GM18519 (cell line): ENCODE measurements around the gene GDF10.

Experiments used
- ATAC-seq: cut with Tn5 transposase; IDR thresholded peaks from one replicate; pipeline ENCODE4 v1.9.1; 2021; ENCODE audit warnings: mild to moderate bottlenecking, moderate library complexity; ENCODE audit not compliant: unreplicated experiment, low FRiP score

Gene GDF10

GRCh38 chr10:47311932-47312662 lies 12.1 kb downstream of the GDF10 start:
- ATAC-seq = peak; percentile 54

DNA sequence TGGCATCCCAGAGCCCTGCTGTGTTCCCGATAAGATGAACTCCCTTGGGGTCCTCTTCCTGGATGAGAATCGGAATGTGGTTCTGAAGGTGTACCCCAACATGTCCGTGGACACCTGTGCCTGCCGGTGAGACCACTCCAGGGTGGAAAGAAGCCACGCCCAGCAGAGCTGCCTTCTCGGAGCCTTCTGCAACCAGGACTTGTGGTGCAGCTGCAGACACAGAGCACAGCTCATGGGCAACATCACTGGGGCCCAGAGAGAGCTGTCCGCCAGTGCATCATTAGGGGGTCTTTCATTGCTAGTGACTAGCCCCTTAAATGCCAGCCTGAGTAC lies 12.6 kb downstream of the GDF10 start:
- ATAC-seq = no peak

GRCh38 chr10:47314416-47314970 lies 14.5 kb downstream of the GDF10 start:
- ATAC-seq = no peak

GRCh38 chr10:47315421-47315820 lies 15.4 kb downstream of the GDF10 start:
- ATAC-seq = no peak

DNA sequence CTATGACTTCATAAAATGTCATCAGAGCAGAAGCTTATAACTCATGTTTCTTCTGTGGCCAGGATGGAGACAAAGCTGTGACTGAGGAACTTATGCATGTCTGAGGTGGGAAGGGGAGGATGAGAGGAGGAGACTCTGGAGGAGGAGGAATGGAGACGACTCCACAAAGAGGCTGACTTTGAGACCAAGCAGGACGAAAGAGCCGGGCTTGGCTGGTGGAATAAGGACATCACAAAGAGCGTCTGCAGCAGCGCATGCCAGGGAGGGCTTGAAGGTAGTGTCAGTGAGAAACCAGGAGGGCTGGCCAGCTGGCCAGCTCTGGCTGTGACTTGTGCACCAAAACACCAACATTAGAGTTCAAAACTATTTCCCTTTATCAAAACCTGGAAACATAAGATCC lies 16.1 kb downstream of the GDF10 start:
- no peak for ATAC-seq

DNA sequence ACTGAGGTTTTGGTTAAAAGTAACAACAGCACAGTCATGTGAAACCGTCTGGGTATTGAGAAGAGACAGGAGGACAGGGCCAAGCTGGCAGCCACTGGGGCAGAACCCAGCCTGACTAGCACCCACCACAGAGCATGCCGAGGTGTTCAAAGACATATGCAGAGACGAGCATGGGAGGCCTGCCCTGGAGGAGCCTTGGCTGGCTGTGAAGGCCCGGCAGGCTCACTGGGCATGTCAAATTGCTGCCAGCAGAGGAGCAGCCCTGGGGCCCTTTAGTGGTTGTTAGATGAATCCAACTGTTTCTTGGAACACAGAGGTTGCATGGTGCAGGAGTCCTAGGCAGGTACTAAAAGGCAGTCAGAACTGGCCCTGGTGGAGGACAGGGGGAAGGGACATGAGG lies 17.3 kb downstream of the GDF10 start:
- no peak for ATAC-seq

DNA sequence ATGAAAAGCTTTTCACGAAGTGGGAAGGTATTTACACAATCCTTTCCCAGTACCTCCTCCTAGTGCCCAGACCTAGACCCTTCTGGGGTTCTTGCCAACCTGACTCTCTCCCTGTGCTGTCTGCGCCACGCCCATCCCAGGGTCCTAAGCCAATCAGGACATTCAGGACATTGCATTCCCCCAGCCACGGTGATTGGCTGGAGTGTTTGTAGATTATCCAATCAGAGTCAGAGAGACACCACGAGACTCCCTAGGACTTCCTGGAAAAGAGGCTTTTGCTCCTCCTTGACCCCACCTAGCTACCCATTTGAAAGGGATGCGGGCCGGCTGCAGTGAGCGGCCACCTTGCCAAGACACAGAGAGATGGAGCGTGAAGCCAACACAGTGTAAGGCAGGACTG lies 18.7 kb downstream of the GDF10 start:
- ATAC-seq = no peak

DNA sequence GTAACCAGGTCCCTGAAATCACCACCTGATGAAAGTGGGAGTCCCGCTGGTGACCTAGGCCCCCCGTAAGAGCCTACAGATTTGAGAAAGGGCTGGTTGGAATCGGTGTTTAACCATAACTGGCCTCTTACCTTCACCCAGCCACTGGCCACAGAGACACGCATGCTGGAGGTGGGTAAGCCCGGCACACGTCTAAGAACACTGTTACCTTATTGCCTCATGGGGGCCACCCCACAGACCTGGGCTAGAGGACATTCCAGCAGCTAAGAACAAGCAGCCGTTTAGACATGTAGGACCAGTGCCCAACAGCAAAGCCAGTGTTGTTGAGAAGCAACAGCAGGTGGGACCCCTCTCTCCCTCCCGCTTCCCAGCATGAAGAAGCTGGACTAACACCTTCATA lies 19.8 kb downstream of the GDF10 start:
- no peak for ATAC-seq

DNA sequence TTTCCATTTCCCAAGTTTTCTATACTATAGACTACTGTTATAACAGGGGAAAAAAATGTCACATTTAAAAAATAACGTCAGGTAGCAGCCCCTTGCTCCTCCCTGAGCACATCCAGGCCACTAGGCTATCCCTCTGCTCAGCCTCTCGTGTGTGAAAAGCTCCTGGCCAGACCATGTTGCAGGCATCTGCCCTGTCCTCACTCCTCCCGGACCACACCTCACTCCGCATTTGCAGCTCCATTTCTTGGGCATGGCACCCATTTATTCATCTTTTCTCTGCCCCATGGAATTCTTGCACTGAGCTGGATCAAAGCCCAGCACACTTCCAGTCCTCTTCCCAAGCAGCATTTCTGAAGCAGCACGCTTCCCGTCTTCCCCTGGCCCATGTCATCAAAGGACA lies 20.8 kb downstream of the GDF10 start:
- ATAC-seq = no peak

DNA sequence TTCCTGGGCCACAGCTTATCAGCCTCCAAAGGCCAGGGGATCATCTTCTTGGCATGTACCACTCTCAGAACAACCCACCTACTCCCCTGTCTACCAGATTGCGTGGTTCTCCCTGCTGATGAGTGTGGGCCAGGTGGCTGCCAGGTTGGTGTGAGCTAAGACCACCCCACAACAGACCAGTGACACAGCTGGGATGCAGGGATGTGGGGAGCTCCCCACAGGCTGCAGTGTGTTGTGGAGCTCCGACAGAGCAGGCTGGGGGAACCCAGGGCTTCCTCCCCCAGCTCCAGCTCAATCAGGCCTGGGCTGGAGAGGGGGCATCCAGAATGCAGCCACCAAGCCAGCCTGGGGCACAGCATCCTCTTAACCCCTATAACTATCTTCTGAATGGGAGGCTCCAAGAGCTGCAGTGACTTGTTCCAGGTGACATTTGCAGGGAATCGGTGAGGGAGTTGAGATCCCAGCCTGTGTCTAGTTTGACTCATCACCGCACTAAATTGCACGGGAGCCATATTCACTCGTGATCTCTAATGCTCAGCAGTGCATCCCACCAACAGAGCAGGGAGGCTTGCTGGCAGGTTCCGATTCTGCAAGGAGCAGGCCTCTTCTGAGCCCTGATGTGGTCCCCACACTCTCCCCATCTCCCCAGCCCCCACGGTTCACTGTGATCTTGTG lies 21.7 kb downstream of the GDF10 start:
- no peak for ATAC-seq

- ATAC-seq = no peak
Observed at GRCh38 chr10:47322300-47323061, 22.5 kb downstream of the GDF10 start, which contains the start of gene GDF2. Gene GDF2 (plus strand): TSS chr10:47322454. CDS start chr10:47322669, 215 bp downstream.

DNA sequence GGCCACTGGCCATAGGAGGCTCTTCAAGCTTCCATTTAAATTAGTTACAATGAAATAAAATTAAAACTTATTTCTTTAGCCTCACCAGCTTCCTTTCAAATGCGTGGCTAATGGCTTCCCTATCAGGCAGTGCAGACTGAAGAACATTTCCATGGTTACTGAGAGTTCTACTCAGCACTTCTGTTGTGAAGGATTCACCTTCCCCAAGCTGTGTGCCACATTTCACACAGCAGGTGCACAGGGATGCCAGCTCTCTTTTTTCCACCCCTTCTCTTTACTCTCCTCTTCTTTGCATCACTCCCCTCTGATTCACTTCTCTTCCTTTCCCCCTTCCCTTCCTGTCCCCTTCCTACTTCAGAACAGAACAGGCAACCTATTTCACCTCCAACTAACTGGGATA lies 23.1 kb downstream of the GDF10 start:
- no peak for ATAC-seq

DNA sequence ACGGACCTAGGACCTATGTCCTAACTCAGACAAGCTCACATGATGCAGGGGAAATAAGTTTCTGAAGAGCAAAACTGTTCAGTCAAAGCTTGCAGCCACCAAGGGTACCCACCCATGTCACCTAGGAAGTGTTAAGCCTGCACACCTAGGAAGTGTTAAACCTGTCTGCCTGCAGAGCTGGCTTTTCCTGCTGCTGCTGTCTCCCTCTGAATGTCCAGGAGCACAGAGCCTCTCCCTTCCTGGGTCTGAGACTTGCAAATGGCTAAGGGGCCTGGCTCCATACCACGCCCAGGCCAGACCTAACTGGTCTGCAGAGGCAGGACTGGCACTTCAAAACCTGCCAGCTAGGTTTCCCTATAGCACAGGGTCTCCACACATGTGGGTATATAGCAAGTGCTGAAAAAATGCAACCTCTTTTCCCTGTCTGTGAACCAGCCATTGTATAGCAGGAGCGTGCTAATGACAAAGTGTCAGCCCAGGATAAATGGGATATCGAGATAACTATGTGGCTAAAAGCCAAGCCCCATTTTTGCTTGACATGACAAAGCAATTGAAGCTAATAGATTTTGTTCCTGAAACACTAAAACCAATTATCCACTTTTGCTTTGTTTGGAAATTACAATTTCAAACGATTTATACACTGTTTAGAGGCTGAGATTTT lies 23.8 kb downstream of the GDF10 start:
- no peak for ATAC-seq

DNA sequence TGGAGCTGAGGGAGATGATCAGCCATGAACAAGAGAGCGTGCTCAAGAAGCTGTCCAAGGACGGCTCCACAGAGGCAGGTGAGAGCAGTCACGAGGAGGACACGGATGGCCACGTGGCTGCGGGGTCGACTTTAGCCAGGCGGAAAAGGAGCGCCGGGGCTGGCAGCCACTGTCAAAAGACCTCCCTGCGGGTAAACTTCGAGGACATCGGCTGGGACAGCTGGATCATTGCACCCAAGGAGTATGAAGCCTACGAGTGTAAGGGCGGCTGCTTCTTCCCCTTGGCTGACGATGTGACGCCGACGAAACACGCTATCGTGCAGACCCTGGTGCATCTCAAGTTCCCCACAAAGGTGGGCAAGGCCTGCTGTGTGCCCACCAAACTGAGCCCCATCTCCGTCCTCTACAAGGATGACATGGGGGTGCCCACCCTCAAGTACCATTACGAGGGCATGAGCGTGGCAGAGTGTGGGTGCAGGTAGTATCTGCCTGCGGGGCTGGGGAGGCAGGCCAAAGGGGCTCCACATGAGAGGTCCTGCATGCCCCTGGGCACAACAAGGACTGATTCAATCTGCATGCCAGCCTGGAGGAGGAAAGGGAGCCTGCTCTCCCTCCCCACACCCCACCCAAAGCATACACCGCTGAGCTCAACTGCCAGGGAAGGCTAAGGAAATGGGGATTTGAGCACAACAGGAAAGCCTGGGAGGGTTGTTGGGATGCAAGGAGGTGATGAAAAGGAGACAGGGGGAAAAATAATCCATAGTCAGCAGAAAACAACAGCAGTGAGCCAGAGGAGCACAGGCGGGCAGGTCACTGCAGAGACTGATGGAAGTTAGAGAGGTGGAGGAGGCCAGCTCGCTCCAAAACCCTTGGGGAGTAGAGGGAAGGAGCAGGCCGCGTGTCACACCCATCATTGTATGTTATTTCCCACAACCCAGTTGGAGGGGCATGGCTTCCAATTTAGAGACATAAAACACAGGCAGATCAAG lies 25.6 kb downstream of the GDF10 start:
- no peak for ATAC-seq

GRCh38 chr10:47326306-47326926 lies 26.4 kb downstream of the GDF10 start:
- no peak for ATAC-seq

DNA sequence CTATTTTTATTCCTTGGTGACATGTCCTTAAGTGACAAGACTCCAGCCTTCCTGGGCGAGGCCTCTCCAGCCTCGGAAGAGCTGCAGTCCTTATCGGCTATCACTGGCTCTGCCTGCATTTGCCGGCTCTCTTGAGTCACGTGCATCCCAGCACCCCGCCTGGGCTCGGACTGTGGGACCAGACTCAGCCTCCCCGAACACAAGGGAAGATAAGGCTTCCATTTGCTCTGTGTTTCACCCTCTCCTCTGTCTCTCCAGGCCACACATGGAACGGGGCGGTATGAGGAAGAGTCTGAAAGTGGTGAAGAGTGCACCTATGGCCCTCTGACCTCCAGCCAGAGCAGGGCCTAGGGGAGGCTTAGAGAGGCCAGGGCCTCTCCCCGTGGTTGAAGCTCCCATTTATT lies 26.9 kb downstream of the GDF10 start:
- ATAC-seq = no peak

DNA sequence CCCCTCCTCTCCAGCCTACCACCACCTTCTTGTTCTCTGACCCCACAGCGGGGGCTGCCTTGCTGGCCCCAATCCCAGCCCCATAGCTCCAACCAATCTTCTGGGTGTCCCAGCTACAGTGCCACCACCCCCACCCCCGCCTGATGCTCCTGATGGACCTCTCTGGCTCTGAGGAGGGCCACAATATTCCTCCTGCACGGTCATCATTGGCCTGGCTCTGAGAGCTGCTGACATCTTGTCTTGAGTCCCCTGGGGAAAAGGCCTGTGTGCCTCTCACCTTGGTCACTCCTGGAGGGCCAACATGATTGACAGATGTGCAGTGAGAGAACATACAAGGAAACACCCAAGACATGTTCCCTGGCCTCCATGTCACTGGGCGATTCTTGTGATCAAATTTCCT lies 29.9 kb downstream of the GDF10 start:
- ATAC-seq = no peak

GRCh38 chr10:47330366-47330765 lies 30.4 kb downstream of the GDF10 start:
- ATAC-seq = no peak

GRCh38 chr10:47330804-47331203 lies 30.8 kb downstream of the GDF10 start:
- no peak for ATAC-seq
